ENCODE measurements around the gene CBL.

CBL gene

DNA sequence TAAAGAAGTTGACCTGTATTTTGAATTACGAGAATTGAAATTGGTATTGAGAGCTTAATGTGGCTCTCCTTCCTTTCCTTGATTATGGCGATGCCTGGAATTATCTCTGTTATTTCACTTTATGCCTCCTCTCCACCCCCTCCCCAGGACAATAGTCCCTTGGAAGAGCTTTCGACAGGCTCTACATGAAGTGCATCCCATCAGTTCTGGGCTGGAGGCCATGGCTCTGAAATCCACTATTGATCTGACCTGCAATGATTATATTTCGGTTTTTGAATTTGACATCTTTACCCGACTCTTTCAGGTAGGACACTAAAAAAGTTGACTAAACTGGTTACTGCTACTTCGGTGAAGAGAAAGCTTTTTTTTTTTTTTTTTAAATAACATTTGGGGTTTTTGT, 67.6 kb downstream of the CBL start:
- no peak for DNase-seq (ENCODE audit: low read depth)

DNA sequence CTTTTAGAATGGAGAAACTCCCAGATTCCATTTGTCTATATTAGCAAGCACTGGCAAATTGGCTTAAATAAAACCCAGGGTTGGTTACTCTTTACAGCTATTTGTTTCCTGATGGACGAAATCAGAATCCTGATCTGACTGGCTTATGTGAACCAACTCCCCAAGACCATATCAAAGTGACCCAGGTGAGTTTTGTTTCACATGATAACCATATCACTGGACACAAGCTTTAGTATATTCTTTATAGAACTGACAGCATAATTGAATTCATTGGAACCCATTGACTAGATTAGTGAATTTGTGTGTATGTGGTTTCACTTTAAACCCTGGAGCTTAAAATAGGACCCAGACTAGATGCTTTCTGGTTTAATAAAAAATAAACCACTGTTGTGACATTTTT, 71.5 kb downstream of the CBL start:
- no peak for DNase-seq (ENCODE audit: low read depth)

DNA sequence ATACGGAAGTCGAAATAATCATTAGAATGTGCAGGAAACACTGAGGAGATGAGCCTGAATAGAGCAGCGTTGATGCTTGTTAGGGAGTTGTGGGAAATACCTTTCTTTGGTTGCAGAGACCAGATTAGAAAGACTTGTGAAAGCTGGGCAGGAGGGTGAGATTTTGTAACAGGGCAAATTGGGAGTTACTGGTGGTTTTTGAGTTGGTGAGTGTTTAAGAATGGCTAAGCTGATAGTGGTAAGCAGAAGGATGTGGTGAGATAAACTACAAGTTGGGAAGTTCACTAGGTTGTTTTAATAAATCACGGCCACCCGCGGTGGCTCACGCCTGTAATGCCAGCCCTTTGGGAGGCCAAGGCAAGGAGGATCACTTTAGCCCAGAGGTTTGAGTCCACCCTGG, 76.4 kb downstream of the CBL start:
- no peak for DNase-seq (ENCODE audit: low read depth)

DNA sequence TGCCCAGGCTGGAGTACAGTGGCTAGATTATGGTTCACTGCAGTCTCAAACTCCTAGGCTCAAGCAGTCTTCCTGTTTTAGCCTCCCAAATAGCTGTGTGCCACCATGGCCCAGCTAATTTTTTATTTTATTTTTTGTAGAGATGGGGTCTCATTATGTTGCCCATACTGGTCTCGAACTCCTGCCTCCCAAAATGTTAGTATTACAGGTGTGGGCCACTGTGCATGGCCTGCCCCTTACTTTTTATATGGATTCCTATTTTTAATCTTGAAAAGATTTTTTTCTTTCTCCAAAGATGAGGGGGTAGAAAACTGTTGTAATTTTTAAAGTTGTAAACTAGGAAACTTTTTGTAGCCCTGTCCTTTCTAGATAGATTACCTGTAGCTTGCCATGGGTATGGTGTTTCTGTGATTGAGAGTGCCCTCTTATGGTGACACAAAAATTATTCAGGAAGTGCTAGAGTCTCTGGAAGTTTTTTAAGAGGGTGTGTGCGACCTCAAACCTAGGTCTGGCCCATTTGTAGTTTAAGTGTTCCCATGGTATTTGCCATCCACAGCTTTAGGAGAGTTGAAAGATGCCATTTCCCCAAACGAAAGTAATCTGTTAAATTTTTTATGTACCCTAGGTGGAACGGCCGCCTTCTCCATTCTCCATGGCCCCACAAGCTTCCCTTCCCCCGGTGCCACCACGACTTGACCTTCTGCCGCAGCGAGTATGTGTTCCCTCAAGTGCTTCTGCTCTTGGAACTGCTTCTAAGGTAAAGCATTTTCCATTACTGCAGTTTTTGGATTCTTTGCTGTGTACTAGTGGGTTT, 78.4 kb downstream of the CBL start:
- DNase-seq (ENCODE audit: low read depth), result no peak

DNA sequence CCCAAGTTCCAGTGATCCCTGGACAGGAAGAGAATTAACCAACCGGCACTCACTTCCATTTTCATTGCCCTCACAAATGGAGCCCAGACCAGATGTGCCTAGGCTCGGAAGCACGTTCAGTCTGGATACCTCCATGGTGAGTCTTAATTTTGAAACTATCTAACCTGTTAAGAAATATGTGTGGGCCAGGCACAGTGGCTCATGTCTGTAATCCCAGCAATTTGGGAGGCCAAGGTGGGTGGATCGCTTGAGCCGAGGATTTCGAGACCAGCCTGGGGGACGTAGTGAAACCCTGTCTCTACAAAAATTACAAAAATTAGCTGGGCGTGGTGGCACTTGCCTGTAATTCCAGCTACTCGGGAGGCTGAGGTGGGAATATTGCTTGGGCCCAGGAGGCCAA, 79.3 kb downstream of the CBL start:
- DNase-seq (ENCODE audit: low read depth), result no peak

DNA sequence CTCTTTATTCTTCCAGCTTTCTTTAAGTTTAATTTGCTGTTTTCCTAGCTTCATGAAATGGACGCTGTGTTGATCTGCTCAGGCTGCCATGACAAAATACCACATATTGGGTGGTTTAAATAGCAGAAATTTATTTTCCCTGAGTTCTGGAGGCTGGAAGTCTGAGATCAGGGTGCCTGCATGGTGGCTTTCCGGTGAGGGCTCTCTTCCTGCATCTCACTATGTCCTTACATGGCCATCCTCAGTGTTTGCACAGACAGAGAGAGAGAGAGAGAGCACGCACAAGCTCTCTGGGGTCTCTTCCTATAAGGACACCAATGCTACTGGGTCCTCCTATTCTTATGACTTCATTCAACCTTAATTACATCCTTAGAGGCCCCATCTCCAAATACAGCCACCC, 82.1 kb downstream of the CBL start:
- DNase-seq (ENCODE audit: low read depth), result no peak

DNA sequence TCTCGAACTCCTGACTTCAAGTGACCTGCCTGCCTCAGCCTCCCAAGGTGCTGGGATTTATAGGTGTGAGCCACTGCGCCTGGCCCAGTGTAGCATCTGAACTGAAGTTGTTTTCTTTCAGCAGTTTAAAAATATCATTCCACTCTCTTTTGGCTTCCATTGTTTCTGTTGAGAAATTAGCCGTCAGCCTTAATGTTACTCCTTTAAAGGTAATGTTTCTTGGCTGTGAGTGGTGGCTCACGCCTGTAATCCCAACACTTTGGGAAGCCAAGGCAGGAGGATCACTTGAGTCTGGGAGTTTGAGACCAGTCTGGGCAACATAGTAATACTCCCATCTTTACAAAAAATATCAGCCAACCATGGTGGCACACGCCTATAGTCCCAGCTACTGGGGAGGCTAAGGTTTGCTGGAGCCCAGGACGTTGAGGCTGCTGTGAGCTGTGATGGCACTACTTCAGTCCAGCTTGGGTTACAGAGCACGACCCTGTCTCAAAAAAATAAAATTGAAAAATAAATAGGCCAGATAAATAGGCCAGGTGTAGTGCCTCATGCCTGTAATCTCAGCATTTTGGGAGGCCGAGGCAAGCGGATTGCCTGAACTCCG, 84.9 kb downstream of the CBL start:
- DNase-seq (ENCODE audit: low read depth), result no peak

DNA sequence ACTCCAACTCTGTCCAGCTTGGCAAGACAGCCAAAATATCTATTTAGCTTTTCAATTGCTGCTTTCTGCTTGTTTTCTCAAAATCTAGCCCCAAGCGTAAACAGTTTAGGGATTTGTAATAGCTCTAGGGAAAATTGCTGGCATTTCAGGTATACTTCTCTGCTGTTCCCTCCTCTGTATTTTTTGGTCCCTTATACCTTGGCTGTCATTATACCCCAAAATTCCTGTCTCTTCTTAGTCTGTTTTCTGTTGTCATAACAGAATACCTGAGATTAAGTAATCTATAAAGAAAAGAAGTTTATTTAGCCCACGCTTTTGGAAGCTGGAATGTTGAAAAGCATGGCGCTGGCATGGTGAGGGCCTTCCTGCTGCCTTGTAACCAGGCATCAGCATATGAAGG, 87.3 kb downstream of the CBL start:
- no peak for DNase-seq (ENCODE audit: low read depth)

DNA sequence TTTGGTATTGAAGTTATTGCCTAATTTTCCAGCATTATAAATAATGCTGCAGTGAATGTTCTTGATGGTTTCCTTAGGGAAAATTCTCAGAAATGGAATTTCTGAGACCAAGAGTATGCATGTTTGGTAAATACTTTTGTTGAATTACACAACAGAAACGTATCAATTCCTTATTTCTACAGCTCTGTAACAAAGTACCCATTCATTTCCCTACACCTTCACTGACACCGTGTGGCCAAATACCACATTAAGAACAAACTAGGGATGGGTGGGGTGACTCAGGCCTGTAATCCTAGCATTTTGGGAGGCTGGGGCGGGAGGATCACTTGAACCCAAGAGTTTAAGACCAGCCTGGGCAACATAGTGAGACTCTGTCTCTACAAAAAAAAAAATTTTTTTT, 89.0 kb downstream of the CBL start:
- no peak for DNase-seq (ENCODE audit: low read depth)

DNA sequence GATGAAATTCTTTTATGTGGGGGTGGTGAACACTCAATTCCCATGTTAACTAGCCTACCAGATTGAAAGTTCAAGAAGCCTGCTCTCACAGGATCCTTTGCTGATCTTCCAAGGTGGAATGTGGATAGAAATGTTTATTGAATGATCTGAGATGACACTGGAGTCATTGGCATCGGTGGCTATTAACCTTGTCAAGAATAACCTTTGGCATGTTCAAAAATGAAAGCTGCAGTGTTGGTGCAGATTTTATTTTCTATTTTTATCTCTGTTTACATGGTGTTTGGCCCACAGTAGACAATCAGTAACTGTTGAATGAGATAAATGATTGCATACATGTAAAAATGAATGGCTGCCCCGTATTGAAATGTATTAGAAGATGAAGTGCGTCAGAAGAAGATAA, 91.8 kb downstream of the CBL start:
- no peak for DNase-seq (ENCODE audit: low read depth)

DNA sequence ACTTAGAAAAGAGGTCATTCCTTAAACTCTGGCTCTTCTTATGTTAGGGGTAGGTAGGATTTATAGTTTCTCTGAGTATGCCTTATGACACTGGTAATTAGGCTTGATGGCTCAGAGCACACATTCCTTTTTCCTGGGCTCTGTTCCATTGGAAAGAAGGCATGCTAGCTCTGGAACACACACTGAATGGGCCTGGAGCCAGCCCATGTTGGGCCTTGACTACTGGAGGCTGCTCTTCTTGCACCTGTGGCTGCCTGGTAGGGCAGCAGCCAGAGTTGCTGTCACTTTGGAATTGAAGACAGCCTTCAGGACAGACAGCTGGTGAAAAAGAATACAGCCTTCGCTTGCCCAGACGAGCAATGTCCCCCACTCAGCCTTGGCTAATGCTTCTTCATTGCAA, 92.6 kb downstream of the CBL start:
- DNase-seq (ENCODE audit: low read depth), result no peak

DNA sequence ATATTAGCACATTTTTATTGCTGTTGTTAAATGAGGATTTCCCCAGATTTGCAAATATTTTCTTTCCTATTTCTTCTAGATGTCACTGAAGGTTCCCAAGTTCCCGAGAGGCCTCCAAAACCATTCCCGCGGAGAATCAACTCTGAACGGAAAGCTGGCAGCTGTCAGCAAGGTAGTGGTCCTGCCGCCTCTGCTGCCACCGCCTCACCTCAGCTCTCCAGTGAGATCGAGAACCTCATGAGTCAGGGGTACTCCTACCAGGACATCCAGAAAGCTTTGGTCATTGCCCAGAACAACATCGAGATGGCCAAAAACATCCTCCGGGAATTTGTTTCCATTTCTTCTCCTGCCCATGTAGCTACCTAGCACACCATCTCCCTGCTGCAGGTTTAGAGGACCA, 93.3 kb downstream of the CBL start:
- DNase-seq (ENCODE audit: low read depth), result no peak

DNA sequence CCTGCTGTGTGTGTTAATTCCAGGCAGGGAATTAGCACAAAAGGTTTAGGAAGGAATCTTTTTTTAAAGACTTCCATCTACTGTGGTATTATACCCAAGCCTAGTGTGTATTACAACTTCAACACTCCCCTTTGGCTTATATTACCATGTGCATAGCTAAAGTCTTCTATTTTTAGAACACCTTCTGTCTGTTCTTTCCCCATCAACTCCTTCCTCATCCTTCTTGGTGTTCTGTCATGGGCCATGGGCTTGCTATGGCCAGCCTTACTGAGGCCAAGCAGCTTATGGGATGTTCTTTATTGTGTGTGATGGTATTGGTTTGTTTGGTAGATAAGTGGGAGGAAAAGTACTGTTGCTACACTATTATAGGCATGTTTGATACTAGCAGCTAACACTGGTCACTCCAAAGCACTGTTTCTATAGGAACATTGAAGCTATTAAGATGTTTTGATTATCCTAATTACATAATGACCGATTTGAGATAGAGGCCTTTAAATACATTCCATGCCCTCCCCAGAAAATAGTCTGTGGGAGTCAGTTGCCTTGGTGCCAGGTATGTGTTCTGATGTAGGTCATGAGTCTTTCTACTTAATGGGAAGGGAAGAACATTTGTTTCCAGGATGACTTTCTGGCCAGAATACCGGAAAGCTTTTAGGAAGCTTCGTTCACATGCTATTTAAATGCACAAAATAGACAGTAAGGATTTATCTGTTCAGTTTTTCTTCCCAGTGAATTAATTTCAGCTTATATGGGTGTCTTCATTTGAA, 94.2 kb downstream of the CBL start:
- DNase-seq (ENCODE audit: low read depth), result no peak

DNA sequence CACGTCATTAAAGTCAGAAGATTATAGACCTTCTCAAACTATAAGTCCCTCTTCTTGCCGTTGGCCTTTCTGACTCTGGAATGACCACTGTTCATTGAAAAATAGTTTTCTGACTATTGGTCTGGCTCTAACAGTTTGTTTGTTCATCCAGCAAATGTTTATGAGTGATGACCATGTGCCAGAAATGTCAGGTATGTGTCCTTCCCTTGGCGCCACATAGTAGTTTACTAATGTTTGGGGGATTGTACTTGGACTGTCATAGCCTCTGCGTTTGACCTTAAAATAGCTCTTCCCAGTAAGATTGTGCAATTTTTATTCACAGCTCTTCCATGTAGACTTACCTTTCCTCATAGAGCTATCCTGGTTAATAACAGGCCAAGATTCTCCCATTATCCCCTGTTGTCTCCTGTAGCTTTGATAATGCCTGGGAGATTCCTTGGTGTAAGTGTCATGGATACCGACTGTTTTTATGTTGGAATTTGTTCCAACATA, 97.1 kb downstream of the CBL start:
- DNase-seq (ENCODE audit: low read depth), result no peak

DNA sequence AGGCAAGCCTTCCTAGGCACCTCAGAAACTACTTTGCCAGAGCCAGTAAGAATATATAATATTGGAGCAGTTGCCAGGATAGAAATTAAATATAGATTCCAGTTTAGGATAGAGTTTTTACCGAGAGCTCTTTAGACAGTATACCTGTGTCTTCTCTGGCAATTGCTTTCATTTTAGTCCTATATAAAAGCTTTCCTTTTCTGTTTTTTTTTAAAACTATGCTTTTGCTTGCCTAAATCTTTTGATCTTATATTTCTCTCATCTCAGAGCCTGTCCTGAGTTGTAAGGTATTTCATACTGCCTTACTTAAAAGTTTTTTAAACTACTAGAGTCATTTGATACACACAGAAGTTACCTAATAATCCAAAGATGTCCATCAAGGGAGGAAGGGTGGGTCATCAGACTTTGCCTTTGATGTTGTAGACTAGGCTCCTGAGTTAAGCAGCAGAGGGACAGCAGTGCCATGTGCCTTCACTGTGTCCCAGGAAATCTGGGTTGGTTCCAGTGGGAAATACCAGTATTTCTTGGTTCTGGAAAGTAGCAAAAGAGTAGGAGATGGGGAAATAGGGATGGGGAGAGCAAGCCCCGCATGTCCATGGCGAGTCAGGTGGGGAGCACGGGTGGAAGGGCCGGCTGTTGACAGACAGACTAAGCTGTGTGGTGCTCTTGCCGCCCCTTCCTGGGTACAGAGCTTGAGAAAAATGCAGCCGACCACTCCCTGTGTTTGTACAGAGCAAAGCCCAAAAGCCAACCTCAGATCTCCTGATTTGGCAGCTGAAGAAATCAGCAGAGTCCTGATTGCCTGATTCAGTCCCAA, 99.6 kb downstream of the CBL start:
- DNase-seq (ENCODE audit: low read depth), result no peak

DNA sequence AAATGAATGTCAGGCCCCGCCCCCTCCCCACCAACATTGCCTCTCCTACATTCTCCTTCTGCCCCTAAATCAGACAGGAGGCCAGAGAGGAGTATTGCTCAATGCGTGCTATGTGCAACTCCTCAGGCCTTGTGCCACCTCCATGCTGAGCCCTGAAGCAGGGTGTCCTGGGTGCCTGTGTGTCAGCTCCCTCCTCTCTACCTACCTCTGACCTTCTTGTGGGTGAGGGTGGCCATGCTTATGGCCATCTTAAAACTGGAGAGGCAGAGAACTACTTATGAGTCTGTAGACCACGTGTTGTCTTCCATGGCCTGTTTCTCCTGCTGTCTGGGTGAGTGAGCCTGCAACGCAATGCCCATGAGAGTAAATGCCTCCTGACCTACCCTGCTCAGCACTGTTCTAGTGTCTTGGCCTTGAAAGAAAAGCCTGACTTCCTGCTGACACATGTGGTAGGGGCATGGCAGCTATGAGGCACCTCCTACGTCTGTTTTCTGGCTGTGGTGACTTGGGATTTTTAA, 100.3 kb downstream of the CBL start:
- DNase-seq (ENCODE audit: low read depth), result no peak

DNA sequence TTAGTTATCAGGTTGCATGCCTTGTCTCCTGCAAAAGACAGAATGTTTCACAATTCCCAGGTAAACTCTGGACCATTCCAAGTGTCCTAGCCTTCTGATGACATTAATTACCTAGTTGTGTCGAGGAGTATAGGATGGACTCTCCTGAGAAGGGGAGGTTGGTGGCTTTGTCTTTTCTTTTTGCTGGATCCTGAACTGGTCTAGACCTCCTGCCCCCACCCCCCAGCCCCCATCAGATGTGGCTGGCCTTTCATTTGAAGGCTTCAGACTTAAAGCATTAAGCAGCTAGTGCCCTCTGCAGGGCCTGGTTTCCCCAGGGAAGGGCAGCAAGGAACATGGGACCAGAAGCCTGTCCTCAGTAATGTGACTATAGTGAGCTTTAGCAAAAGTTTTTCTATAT, 101.1 kb downstream of the CBL start:
- DNase-seq (ENCODE audit: low read depth), result no peak

DNA sequence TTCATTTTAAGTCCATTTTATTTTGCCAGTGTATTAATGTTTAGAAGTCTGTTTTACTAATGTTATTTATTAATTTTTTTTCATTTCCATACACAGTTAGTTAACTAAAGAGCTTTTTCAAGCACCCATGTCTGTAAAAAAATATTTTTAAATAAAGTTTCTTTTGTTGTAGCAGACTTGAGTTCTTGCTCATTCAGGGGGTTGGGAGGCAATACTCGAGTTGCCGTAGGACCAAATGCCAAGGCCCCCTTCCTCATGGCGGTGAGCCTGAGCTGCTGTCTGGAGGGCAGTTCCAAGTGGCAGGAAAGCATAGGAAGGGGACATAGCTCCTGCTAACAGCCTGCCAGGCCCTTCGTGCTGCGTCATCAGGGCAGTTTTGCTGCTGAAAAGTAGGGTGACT, 101.8 kb downstream of the CBL start:
- no peak for DNase-seq (ENCODE audit: low read depth)

DNA sequence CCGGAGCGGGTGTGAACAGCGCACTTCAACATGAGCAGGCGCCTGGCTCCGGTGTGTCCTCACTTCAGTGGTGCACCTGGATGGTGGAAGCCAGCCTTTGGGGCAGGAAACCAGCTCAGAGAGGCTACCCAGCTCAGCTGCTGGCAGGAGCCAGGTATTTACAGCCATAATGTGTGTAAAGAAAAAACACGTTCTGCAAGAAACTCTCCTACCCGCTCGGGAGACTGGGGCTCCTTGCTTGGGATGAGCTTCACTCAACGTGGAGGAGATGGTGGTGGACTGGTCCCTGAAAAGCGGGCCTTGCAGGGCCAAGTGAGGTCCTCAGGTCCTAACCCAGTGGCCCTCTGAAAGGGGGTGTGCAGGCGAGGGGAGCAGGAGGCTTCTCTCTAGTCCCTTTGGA, 103.3 kb downstream of the CBL start:
- no peak for DNase-seq (ENCODE audit: low read depth)

DNA sequence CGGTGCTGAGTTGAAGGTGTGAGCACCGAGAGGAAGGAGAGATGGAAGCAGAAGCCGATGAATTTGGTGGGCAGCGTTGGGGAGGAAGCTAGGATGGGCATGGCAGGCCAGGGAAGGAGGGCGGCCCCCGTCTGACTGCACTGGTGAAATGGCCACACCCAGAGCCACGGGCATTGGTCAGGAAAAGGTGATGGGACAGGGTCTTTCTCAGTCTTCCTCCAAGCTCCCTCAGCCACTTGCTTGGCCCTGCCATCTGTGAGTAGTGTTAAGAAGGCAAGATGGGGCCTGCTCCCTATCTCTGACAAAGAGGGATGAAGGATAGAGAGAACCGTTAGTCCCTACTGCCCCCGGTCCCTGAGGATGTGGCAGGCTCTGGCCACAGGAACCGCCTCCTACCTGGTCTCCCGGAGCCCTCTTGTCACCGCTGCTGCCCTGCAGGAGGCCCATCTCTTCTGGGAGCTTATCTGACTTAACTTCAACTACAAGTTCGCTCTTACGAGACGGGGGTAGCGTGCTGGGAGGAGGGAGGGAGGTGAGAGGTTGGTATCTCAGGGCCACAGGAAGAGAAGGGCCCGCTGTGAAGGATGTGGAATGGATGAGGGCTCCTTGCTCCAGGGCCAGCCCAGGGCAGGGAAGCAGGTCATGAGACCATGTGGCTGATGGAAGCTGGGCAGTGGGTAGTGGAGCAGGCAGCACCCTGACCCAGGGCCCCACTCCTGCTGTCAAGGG, 104.0 kb downstream of the CBL start:
- no peak for DNase-seq (ENCODE audit: low read depth)

DNA sequence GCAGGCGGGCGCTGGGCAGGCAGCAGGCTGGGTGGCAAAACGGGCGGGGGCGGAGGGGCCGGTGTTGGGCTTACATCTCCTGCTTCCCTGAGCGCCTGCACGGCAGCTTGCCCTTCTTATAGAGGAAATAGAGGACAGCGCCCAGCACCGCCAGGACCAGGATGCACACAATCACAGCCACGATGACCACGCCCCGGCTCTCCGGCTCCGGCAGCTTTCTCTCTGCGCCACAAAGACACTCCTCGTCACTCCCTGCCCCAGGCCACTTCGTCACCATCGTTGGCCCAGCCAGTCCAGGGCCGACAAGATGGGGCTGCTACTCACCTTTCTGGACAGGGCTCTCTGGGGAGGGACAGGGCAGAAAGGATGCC, 104.5 kb downstream of the CBL start:
- no peak for DNase-seq (ENCODE audit: low read depth)
